IMR-90 (cell line): ENCODE data around the gene PLEKHF1. TPM values are rescaled to one million over a fixed set of nuclear protein-coding genes. Genes with fewer than 3 reads are reported as not detected.

Source experiments
- ATAC-seq: fragments of 200-7000 bp; cut with Tn5 transposase; 2 replicates; pipeline ENCODE4 v1.9.1; 2020; ENCODE audit warnings: low read depth, mild to moderate bottlenecking, moderate library complexity
- BruUV-seq: library from RNA; stranded (reverse); fragments of 400-500 nt; replicated peaks from 2 replicates; lab custom pipeline; 2021; lab: Mats Ljungman, UMichigan
- CTCF ChIA-PET: fragments of 300-600 bp; formaldehyde crosslinking; extraction: SDS; loops from one replicate; lab custom pipeline; 2021; ENCODE audit warnings: antibody characterized with exemption; lab: Yijun Ruan, JAX
- POLR2A ChIA-PET: fragments of 300-600 bp; sonication (Branson Sonifier 250); formaldehyde crosslinking; loops from one replicate; lab custom pipeline; 2022; ENCODE audit warnings: antibody characterized with exemption; ENCODE audit not compliant: unreplicated experiment; lab: Charles Lee
- DNase-seq: peaks from one replicate; pipeline ENCODE4 v3.0.0; 2013
- H2AFZ ChIP-seq: replicated peaks from 2 replicates; pipeline ENCODE3; 2013; ENCODE audit warnings: low read length, mild to moderate bottlenecking; ENCODE audit not compliant: poor library complexity
- H2AK5ac ChIP-seq: 2 replicates; pipeline ENCODE4 v1.6.1; 2013; ENCODE audit warnings: low read depth, low read length, inconsistent platforms
- H2AK9ac ChIP-seq: replicated peaks from 2 replicates; pipeline ENCODE3; 2013; ENCODE audit warnings: mild to moderate bottlenecking, low read depth, low read length, moderate library complexity; ENCODE audit not compliant: poor library complexity
- H2BK120ac ChIP-seq: 2 replicates; pipeline ENCODE4 v1.6.1; 2013; ENCODE audit warnings: low read depth, low read length, inconsistent platforms
- H2BK15ac ChIP-seq: 3 replicates; pipeline ENCODE4 v1.6.1; 2013; ENCODE audit warnings: low read depth, low read length, inconsistent platforms
- H2BK20ac ChIP-seq: 2 replicates; pipeline ENCODE4 v1.6.1; 2013; ENCODE audit warnings: low read depth, mild to moderate bottlenecking, inconsistent platforms, low read length, moderate library complexity
- H2BK5ac ChIP-seq: 2 replicates; pipeline ENCODE4 v1.6.1; 2013; ENCODE audit warnings: mild to moderate bottlenecking, low read depth, low read length, inconsistent platforms; ENCODE audit not compliant: poor library complexity, severe bottlenecking
- H3K14ac ChIP-seq: replicated peaks from 2 replicates; pipeline ENCODE4 v1.6.1; 2013; ENCODE audit warnings: low read depth, low read length, inconsistent platforms
- H3K18ac ChIP-seq: 2 replicates; pipeline ENCODE4 v1.6.1; 2013; ENCODE audit warnings: low read depth, low read length, control low read depth
- H3K23ac ChIP-seq: 2 replicates; pipeline ENCODE4 v1.6.1; 2013; ENCODE audit warnings: low read depth, low read length, inconsistent platforms
- H3K27ac ChIP-seq: 2 replicates; pipeline ENCODE4 v1.5.1; 2013; ENCODE audit warnings: mild to moderate bottlenecking, control low read depth, low read length; ENCODE audit not compliant: insufficient read depth
- H3K27me3 ChIP-seq: 2 replicates; pipeline ENCODE4 v1.6.1; 2013; ENCODE audit warnings: low read length; ENCODE audit not compliant: control insufficient read depth, insufficient read depth
- H3K36me3 ChIP-seq: 2 replicates; pipeline ENCODE4 v1.6.1; 2013; ENCODE audit warnings: low read length, mixed read lengths; ENCODE audit not compliant: control insufficient read depth, insufficient read depth
- H3K4ac ChIP-seq: 2 replicates; pipeline ENCODE4 v1.6.1; 2013; ENCODE audit warnings: low read depth, low read length, inconsistent platforms
- H3K4me1 ChIP-seq: 2 replicates; pipeline ENCODE4 v1.6.1; 2013; ENCODE audit warnings: low read length, mixed read lengths; ENCODE audit not compliant: control insufficient read depth, insufficient read depth
- H3K4me2 ChIP-seq: 2 replicates; pipeline ENCODE4 v1.6.1; 2013; ENCODE audit warnings: low read depth, mild to moderate bottlenecking, control low read depth, low read length, moderate library complexity
- H3K4me3 ChIP-seq: 2 replicates; pipeline ENCODE4 v1.5.1; 2013; ENCODE audit warnings: low read depth, mild to moderate bottlenecking, control low read depth, low read length, moderate library complexity; ENCODE audit not compliant: insufficient read depth
- H3K56ac ChIP-seq: 2 replicates; pipeline ENCODE4 v1.6.1; 2013; ENCODE audit warnings: low read length, inconsistent platforms; ENCODE audit not compliant: insufficient read depth; ENCODE audit errors: extremely low read depth
- H3K79me1 ChIP-seq, 2 experiments: 2 replicates each; pipeline ENCODE4 v1.6.1; 2013; ENCODE audit warnings: low read length in 2 of 2, inconsistent platforms in 1 of 2, low read depth in 1 of 2
- H3K9ac ChIP-seq: 2 replicates; pipeline ENCODE4 v1.6.1; 2013; ENCODE audit warnings: low read depth, low read length, control low read depth
- H3K9me1 ChIP-seq: 2 replicates; pipeline ENCODE4 v1.6.1; 2013; ENCODE audit warnings: low read length, inconsistent platforms; ENCODE audit not compliant: insufficient read depth
- H3K9me3 ChIP-seq: 2 replicates; pipeline ENCODE4 v1.6.1; 2013; ENCODE audit warnings: low read length; ENCODE audit not compliant: control insufficient read depth, insufficient read depth
- H4K20me1 ChIP-seq: 2 replicates; pipeline ENCODE4 v1.6.1; 2013; ENCODE audit warnings: low read length, inconsistent platforms; ENCODE audit not compliant: insufficient read depth
- H4K5ac ChIP-seq: 2 replicates; pipeline ENCODE4 v1.6.1; 2013; ENCODE audit warnings: mild to moderate bottlenecking, low read depth, low read length, control low read depth
- H4K8ac ChIP-seq, 2 experiments: 2 replicates each; pipeline ENCODE4 v1.6.1; 2013; ENCODE audit warnings: low read depth in 2 of 2, low read length in 2 of 2, control low read depth in 1 of 2, inconsistent platforms in 1 of 2
- H4K91ac ChIP-seq: 2 replicates; pipeline ENCODE4 v1.6.1; 2013; ENCODE audit warnings: low read depth, low read length, inconsistent platforms; ENCODE audit not compliant: insufficient read depth
- BHLHE40 ChIP-seq: fragments of 150-350 bp; IDR thresholded peaks from 2 replicates; pipeline ENCODE4 v1.6.1; 2016; ENCODE audit warnings: mild to moderate bottlenecking, low read depth, low read length
- CEBPB ChIP-seq: IDR thresholded peaks from 2 replicates; pipeline ENCODE4 v1.6.1; 2012; ENCODE audit warnings: low read depth, low read length, improper control_type of control experiment
- CHD1 ChIP-seq: IDR thresholded peaks from 2 replicates; pipeline ENCODE4 v1.6.1; 2012; ENCODE audit warnings: low read depth, low read length, improper control_type of control experiment
- ELK1 ChIP-seq: fragments of 150-350 bp; IDR thresholded peaks from 2 replicates; pipeline ENCODE4 v1.6.1; 2016; ENCODE audit warnings: low read depth, mild to moderate bottlenecking, low read length, moderate library complexity, borderline replicate concordance
- FOS ChIP-seq: fragments of 150-350 bp; IDR thresholded peaks from 2 replicates; pipeline ENCODE4 v1.6.1; 2016; ENCODE audit warnings: low read depth, low read length
- MAZ ChIP-seq: IDR thresholded peaks from 2 replicates; pipeline ENCODE4 v1.6.1; 2012; ENCODE audit warnings: low read depth, mild to moderate bottlenecking, low read length, improper control_type of control experiment, moderate library complexity, borderline replicate concordance
- MXI1 ChIP-seq: IDR thresholded peaks from 2 replicates; pipeline ENCODE4 v1.6.1; 2012; ENCODE audit warnings: low read depth, mild to moderate bottlenecking, low read length, moderate library complexity, borderline replicate concordance
- RAD21 ChIP-seq: IDR thresholded peaks from 2 replicates; pipeline ENCODE4 v1.6.1; 2012; ENCODE audit warnings: low read length, improper control_type of control experiment
- RFX5 ChIP-seq: IDR thresholded peaks from 2 replicates; pipeline ENCODE4 v1.8.0; 2012; ENCODE audit warnings: low read depth, mild to moderate bottlenecking, low read length, moderate library complexity
- SMC3 ChIP-seq: fragments of 150-350 bp; IDR thresholded peaks from 2 replicates; pipeline ENCODE4 v1.6.1; 2016; ENCODE audit warnings: low read depth, mild to moderate bottlenecking, antibody characterized with exemption, low read length, moderate library complexity
- WGBS, 2 experiments: methylation state at CpG; one replicate each; pipeline versions ENCODE4 v1.1.5 to v1.1.7; 2013; ENCODE audit warnings: missing lambda C conversion rate in 2 of 2; ENCODE audit not compliant: insufficient read length in 1 of 2; ENCODE audit errors: extremely low coverage in 2 of 2; 5-methylcytosine and 5-hydroxymethylcytosine counted together
- dilution Hi-C: fragments of 300-500 bp; cut with HindIII; formaldehyde crosslinking; loops from one replicate; pipeline ENCODE4 v1.14.3; 2018; ENCODE audit warnings: low sequenced_read_pairs; ENCODE audit not compliant: unreplicated experiment
- in situ Hi-C: fragments of 300-500 bp; cut with MboI; formaldehyde crosslinking; loops from 3 replicates; pipeline ENCODE4 v1.14.3; 2019; ENCODE audit warnings: low sequenced_read_pairs, inconsistent platforms, mixed read lengths
- intact Hi-C: fragments of 100-400 bp; cut with micrococcal nuclease; formaldehyde crosslinking; loops from 2 replicates; pipeline ENCODE4 v1.10.0; 2022
- polyA plus RNA-seq, 3 experiments: library from polyadenylated mRNA; depleted of rRNA; stranded (reverse); fragments of >200 nt; gene quantifications; 2 replicates each; pipeline ENCODE4 v1.2.3, GENCODE V29; 2012; ENCODE audit warnings: low replicate concordance in 1 of 3
- total RNA-seq: library from RNA; depleted of rRNA; stranded (reverse); fragments of >200 nt; gene quantifications from 2 replicates; pipeline ENCODE4 v1.2.3, GENCODE V29; 2012
- TF ChIP-seq, protein P1 (sequence below): fragments of 150-350 bp; IDR thresholded peaks from 2 replicates; pipeline ENCODE4 v1.6.1; 2017; ENCODE audit warnings: mild to moderate bottlenecking, antibody characterized with exemption, low read length, low read depth
- TF ChIP-seq, protein P2 (sequence below): conservative IDR thresholded peaks from 2 replicates; pipeline ENCODE4 v1.5.1; 2012; ENCODE audit warnings: mild to moderate bottlenecking, low read depth, low read length, improper control_type of control experiment

Gene PLEKHF1
- total and polyA plus RNA-seq, 2 of the 4 experiments (the other 2 are of a cell fraction), result 5.0 to 6.6 TPM

DNA sequence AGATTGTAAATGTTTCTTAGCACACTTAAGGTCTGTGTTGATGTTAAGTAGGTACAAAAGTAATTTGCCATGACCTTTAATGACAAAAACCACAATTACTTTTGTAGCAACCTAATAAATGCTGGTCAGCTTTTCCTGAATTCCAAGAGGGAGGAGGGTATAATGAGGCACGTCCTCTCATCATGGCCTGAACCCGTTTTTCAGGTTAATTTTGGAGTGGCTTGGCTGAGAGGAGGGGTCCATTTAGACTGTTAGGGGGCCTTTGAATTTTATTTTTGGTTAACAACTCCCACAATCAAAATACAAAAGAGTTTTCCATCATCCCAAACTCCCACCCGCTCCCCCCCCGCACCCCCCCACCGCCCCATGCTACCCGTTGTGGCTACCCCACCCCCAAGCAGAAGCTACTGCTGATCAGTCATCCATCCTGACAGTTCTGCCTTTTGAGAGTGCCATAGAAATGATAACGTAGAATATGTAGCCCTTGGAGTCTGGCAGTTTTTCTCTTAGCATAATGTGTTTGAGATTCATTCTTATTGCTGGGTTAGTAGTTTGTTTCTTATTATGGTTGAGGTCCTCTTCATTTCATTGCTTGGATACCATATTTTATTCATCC is 14.4 kb upstream of the PLEKHF1 start:
- Histone ChIP-seq H3K4me2 (no peak overlapping the region), H2BK15ac (no peak overlapping the region), H3K4ac (no peak overlapping the region), H2AK9ac (no peak overlapping the region), H2BK20ac (no peak overlapping the region), H3K27ac (no peak overlapping the region), H3K79me1 (no peaks in the 10 kb centered on the region), H3K4me1 (no peaks in the 10 kb centered on the region), H3K36me3 (no peaks in the 10 kb centered on the region), H3K18ac (no peak overlapping the region), H4K8ac (no peak overlapping the region), H3K9me3 (no peaks in the 10 kb centered on the region), H3K4me3 (no peak overlapping the region), H2BK120ac (no peak overlapping the region), H2AK5ac (no peak overlapping the region), H3K9ac (no peak overlapping the region), H2AFZ (no peak overlapping the region), H3K27me3 (peaks cover 9% of the 10 kb centered on the region), H4K20me1 (no peaks in the 10 kb centered on the region), H3K14ac (no peak overlapping the region), H3K9me1 (no peaks in the 10 kb centered on the region), H4K5ac (no peak overlapping the region), H3K23ac (no peak overlapping the region), H3K56ac (no peak overlapping the region), H4K91ac (no peak overlapping the region), H2BK5ac (no peak overlapping the region)
- ChIA-PET CTCF (no interaction called here), POLR2A (no interaction called here)
- dilution Hi-C loops (no loop called here), intact Hi-C loops (no loop called here), in situ Hi-C loops (no loop called here)
- no CpG with 5 or more reads among the region's 7 CpGs for WGBS, 2 experiments
- TF ChIP-seq CEBPB (no peak), MXI1 (no peak), ELK1 (no peak), CHD1 (no peak), FOS (no peak), MAZ (no peak), BHLHE40 (no peak), SMC3 (no peak), RAD21 (no peak), RFX5 (no peak)
- TF ChIP-seq, protein P1, sequence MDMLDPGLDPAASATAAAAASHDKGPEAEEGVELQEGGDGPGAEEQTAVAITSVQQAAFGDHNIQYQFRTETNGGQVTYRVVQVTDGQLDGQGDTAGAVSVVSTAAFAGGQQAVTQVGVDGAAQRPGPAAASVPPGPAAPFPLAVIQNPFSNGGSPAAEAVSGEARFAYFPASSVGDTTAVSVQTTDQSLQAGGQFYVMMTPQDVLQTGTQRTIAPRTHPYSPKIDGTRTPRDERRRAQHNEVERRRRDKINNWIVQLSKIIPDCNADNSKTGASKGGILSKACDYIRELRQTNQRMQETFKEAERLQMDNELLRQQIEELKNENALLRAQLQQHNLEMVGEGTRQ, result no peak
- TF ChIP-seq, protein P2, sequence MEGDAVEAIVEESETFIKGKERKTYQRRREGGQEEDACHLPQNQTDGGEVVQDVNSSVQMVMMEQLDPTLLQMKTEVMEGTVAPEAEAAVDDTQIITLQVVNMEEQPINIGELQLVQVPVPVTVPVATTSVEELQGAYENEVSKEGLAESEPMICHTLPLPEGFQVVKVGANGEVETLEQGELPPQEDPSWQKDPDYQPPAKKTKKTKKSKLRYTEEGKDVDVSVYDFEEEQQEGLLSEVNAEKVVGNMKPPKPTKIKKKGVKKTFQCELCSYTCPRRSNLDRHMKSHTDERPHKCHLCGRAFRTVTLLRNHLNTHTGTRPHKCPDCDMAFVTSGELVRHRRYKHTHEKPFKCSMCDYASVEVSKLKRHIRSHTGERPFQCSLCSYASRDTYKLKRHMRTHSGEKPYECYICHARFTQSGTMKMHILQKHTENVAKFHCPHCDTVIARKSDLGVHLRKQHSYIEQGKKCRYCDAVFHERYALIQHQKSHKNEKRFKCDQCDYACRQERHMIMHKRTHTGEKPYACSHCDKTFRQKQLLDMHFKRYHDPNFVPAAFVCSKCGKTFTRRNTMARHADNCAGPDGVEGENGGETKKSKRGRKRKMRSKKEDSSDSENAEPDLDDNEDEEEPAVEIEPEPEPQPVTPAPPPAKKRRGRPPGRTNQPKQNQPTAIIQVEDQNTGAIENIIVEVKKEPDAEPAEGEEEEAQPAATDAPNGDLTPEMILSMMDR, result no peak
- ATAC-seq (no peak), DNase-seq (no peak)
- BruUV-seq, result no TSS peak
